Progenitor cell of endocrine pancreas (in vitro differentiated cells): ENCODE measurements around the gene PLSCR5. TPM values are rescaled to one million over a fixed set of nuclear protein-coding genes. Genes with fewer than 3 reads are reported as not detected.

Experiments
- DNase-seq: peaks from one replicate; pipeline ENCODE4 v3.0.0; 2021; ENCODE audit warnings: low spot score; ENCODE audit not compliant: unreplicated experiment
- H3K27ac Mint-ChIP-seq: 2 replicates; pipeline ENCODE4 v1.8.0; 2021; ENCODE audit warnings: mild to moderate bottlenecking, moderate library complexity, mixed read lengths
- H3K27me3 Mint-ChIP-seq: 2 replicates; pipeline ENCODE4 v1.8.0; 2021; ENCODE audit warnings: mixed read lengths
- H3K36me3 Mint-ChIP-seq: 2 replicates; pipeline ENCODE4 v1.8.0; 2022; ENCODE audit warnings: mixed read lengths; ENCODE audit not compliant: insufficient read depth
- H3K4me1 Mint-ChIP-seq: 2 replicates; pipeline ENCODE4 v1.8.0; 2021; ENCODE audit warnings: low read depth, mixed read lengths
- H3K4me3 Mint-ChIP-seq: 2 replicates; pipeline ENCODE4 v1.8.0; 2021; ENCODE audit warnings: low read depth, mild to moderate bottlenecking, moderate library complexity, mixed read lengths
- H3K9me3 Mint-ChIP-seq: 2 replicates; pipeline ENCODE4 v1.8.0; 2021; ENCODE audit warnings: low read depth, mixed read lengths
- total RNA-seq: library from RNA; stranded (reverse); gene quantifications from 2 replicates; pipeline ENCODE4 v1.2.1, GENCODE V29; 2021
- TF ChIP-seq, protein P1 (sequence below): fragments of 200-600 bp; sonication (generic); IDR thresholded peaks from one replicate; pipeline ENCODE4 v1.5.0; 2021; ENCODE audit warnings: antibody characterized with exemption, mild to moderate bottlenecking; ENCODE audit not compliant: unreplicated experiment

The PLSCR5 gene
- total RNA-seq, 1 donor from 2014 or later, result not detected

DNA sequence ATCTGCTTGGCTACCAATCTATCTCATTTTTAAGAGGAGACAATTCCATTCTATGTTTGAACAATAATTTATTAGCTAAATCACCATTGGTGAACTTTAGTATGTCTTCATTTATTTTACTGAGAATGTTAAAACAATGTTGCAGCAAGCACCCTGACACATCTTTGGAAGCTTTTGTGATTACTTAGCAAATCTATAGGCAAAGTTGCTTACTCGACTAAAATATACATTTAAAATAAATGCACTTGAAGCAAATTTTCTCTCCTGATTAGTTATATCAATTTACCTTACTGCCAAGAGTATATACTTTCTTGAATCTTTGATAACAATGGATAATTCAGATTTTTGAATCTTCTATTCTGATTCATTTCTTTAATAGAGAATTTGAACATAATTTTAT lies 31.0 kb downstream of the PLSCR5 start:
- H3K4me1 Mint-ChIP-seq, result peaks cover 15% of the 10 kb centered on the region
- no peak overlapping the region for H3K4me3 Mint-ChIP-seq
- no peaks in the 10 kb centered on the region for H3K27me3 Mint-ChIP-seq
- TF ChIP-seq, protein P1, sequence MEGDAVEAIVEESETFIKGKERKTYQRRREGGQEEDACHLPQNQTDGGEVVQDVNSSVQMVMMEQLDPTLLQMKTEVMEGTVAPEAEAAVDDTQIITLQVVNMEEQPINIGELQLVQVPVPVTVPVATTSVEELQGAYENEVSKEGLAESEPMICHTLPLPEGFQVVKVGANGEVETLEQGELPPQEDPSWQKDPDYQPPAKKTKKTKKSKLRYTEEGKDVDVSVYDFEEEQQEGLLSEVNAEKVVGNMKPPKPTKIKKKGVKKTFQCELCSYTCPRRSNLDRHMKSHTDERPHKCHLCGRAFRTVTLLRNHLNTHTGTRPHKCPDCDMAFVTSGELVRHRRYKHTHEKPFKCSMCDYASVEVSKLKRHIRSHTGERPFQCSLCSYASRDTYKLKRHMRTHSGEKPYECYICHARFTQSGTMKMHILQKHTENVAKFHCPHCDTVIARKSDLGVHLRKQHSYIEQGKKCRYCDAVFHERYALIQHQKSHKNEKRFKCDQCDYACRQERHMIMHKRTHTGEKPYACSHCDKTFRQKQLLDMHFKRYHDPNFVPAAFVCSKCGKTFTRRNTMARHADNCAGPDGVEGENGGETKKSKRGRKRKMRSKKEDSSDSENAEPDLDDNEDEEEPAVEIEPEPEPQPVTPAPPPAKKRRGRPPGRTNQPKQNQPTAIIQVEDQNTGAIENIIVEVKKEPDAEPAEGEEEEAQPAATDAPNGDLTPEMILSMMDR, result no peak
- H3K9me3 Mint-ChIP-seq, result no peaks in the 10 kb centered on the region
- no peak for DNase-seq
- no peak overlapping the region for H3K27ac Mint-ChIP-seq
- H3K36me3 Mint-ChIP-seq, result no peaks in the 10 kb centered on the region

DNA sequence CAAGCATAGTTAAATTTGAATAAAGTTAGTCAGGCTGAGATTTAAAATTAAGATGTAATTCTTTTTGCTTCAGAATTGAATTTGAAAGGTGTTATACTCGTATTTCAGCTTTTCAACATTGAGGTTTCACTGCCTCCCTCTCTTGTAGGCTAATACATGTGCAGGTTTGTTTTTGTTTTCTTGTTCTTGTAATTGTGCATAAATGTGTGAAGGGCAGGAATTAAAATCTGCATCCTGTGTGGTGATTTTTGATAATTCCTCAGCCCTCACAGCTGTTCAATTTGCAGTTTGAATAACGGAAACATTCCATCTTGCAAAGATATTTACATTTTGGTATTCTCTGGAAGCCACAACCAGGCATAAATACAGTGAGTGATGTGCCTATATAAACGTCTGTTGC lies 35.8 kb downstream of the PLSCR5 start:
- Mint-ChIP-seq H3K4me3 (no peak overlapping the region), H3K4me1 (no peaks in the 10 kb centered on the region)
- DNase-seq, result no peak

DNA sequence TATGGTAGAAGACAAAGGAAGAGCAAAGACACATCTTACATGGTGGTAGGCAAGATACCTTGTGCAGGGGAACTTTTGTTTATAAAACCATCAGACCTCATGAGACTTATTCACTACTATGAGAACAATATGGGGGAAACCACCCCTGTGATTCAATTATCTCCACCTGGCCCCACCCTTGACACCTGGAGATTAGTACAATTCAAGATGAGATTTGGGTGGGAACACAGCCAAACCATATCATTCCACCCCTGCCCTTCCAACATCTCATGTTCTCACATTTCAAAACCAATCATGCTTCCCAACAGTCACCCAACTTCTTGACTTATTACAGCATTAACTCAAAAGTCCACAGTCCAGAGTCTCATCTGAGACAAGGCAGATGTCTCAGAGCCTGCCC lies 39.0 kb downstream of the PLSCR5 start:
- TF ChIP-seq, protein P1, result no peak
- no peak for DNase-seq
- Mint-ChIP-seq H3K4me1 (no peaks in the 10 kb centered on the region), H3K27me3 (no peaks in the 10 kb centered on the region), H3K27ac (no peak overlapping the region), H3K36me3 (no peaks in the 10 kb centered on the region), H3K9me3 (peaks cover 10% of the 10 kb centered on the region), H3K4me3 (no peak overlapping the region)

More for the DNA sequence above, 35.8 kb downstream of the PLSCR5 start:
- no peaks in the 10 kb centered on the region for H3K36me3 Mint-ChIP-seq
- TF ChIP-seq, protein P1, result no peak
- no peak overlapping the region for H3K27ac Mint-ChIP-seq
- H3K9me3 Mint-ChIP-seq, result peaks cover 3% of the 10 kb centered on the region
- H3K27me3 Mint-ChIP-seq, result no peaks in the 10 kb centered on the region

DNA sequence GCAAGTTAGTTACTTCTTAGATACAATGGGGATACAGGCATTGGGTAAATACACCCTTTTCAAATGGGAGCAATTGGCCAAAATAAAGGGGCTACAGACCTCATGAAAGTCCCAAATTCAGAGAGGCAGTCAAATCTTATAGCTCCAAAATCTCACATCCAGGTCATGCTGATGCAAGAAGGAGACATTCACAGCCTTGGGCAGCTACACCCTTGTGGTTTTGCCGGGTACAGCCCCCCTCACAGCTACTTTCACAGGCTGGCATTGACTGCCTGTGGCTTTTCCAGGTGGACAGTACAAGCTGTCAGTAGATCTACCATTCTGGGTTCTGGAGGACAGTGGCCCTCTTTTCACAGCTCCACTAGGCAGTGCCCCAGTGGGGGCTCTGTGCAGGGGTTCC lies 43.3 kb downstream of the PLSCR5 start:
- Mint-ChIP-seq H3K9me3 (peaks cover 16% of the 10 kb centered on the region), H3K4me3 (no peak overlapping the region), H3K4me1 (peaks cover 1% of the 10 kb centered on the region), H3K36me3 (no peaks in the 10 kb centered on the region), H3K27me3 (no peaks in the 10 kb centered on the region), H3K27ac (peak overlapping the region; percentile 29)
- TF ChIP-seq, protein P1, result no peak
- no peak for DNase-seq

DNA sequence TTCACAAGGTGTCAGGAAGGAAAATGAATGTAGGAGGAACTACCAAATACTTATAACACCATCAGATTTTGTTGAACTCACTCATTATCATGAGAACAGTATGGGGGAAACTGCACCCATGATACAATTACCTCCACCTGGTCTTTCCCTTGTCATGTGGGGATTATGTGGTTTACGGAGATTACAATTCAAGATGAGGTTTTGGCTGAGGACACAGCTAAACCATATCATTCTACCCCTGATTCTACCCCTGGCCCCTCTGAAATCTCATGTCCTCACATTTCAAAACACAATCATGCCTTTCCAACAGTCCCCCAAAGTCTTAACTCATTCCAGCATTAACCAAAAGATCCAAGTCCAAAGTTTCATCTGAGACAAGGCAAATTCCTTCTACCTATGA lies 43.7 kb downstream of the PLSCR5 start:
- Mint-ChIP-seq H3K4me3 (no peak overlapping the region), H3K9me3 (peaks cover 16% of the 10 kb centered on the region), H3K27me3 (no peaks in the 10 kb centered on the region), H3K4me1 (peaks cover 1% of the 10 kb centered on the region), H3K27ac (peak overlapping the region; percentile 29), H3K36me3 (no peaks in the 10 kb centered on the region)
- TF ChIP-seq, protein P1, result no peak
- DNase-seq, result no peak
